GM12875 (cell line): ENCODE results near the gene BCDIN3D.
"Not testable (repeated sequence)": the region's sequence is repeated elsewhere in the genome, so short reads cannot be mapped to it uniquely, and the experiment has no call there.

ENCODE experiments used
- H3K4me3 ChIP-seq: one replicate; pipeline ENCODE4 v1.5.1; 2011; ENCODE audit warnings: low read depth, low read length, control low read depth
- CTCF ChIP-seq: IDR thresholded peaks from 2 replicates; pipeline ENCODE4 v1.5.1; 2011; ENCODE audit warnings: low read depth, mild to moderate bottlenecking, control low read depth, inconsistent platforms, low read length, moderate library complexity, borderline replicate concordance; ENCODE audit not compliant: insufficient read depth

The BCDIN3D gene

GRCh38 chr12:49875115-49875720 is 32.3 kb upstream of the BCDIN3D start:
- H3K4me3 ChIP-seq, result no peak overlapping the region
- TF ChIP-seq CTCF, result no peak

DNA sequence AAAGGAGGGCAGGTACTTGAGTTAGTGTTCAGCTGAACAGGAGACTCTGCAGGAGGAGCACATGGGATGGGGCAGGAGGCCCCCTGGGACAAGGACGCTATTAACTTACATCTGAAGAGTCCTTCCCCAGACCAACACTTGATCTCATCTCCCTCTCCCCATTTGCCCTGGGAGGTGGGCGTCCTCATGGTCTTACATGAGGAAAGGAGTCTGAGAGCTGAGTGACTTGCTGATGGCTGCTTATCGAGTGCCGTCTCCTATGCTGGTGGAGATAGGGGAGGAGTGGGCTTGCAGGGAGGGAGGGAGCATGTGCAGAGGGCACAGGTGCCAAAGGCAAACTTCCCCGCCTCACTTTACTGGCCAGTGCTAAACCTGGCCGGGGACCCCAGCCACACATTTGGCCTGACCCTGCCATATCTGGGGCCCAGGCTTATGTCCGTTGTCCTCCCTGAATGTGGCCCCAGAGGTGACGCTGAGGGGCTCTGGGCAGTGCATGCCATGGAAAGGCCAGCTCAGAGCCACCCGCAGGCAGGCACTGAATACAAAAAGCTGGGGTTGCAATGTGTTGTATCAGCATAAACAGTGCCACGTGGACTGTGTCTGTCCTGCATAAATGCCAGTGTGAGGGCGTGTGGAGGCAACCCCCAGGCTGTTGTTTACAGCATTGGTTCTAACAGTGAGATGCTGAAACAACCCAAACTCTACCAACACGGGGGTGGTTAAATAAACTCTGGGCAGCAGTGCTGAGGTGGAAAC is 31.4 kb upstream of the BCDIN3D start:
- H3K4me3 ChIP-seq, result no peak overlapping the region
- no peak for TF ChIP-seq CTCF

DNA sequence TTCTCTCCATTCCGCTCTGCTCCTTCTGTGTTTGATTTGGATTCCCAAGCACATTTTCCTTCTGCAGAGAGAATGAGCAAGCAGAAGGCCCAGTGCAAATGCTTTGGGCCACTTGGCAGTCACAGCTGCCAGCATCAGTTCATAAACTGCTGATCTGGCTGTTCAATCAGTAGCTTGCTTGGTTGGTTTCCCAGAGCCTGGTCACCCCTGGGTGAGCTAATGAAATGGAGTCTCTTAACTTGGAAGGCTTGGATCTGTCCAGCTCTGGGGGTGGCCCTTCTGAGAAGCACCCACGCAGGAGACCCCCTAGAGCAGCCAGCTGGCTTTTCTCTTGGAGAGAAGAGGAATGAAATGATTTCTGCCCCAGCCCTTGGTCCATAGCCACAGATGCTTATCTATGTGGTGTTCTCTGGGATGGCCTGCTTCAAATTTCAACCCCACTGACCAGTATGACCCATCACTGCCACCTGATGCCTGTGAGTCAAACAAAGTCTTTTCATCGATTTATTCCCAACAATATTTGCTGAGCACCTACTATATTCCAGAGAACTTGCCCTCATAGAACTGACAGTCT is 30.5 kb upstream of the BCDIN3D start:
- TF ChIP-seq CTCF, result no peak
- no peak overlapping the region for H3K4me3 ChIP-seq

GRCh38 chr12:49872781-49873181 is 29.9 kb upstream of the BCDIN3D start:
- no peak overlapping the region for H3K4me3 ChIP-seq
- no peak for TF ChIP-seq CTCF

DNA sequence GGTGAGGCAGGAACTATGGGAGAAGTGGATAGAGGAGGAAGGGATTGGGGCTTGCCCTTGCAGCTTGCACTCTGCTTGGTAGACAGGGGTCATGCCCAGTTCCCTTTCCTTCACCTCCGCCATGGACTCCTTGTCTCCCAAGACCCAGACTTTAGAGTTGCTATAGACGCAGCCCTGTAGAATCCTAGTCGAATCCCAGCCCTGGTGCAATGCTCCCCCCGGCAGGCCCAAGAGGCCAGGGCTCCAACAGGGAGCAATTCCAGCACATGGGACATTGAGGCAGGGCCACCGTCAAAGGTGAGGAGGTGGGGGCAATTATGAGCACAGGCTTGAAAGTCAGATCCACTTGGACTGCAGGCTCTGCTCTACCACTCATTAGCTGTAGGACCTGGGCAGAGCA is 29.5 kb upstream of the BCDIN3D start:
- TF ChIP-seq CTCF, result no peak
- no peak overlapping the region for H3K4me3 ChIP-seq

GRCh38 chr12:49871811-49872251 is 28.9 kb upstream of the BCDIN3D start:
- H3K4me3 ChIP-seq, result not testable (repeated sequence)

DNA sequence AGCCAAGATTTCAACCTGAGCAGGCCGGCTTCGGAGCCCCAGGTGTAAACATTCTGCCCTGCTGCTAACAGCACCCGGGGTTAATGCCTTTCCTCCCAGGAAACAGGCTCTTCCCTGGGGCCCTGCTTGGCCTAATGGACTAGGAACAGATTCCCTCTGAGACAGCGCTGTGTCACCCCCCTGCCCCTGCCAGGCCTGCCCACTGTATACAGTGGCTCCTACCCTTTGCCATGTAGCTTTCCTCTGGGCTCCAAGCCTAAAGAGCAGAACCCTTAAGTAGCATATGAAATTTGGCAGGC is 28.3 kb upstream of the BCDIN3D start:
- no peak overlapping the region for H3K4me3 ChIP-seq
- TF ChIP-seq CTCF, result no peak
